NCI-H2227 (cell line): Measurements from ENCODE around the gene CNGA2.
"Not testable (repeated sequence)": the region's sequence is repeated elsewhere in the genome, so short reads cannot be mapped to it uniquely, and the experiment has no call there.

Source experiments
- DNase-seq: peaks from one replicate; lab custom pipeline; 2025; ENCODE audit not compliant: unreplicated experiment; lab: John Stamatoyannopoulos, UW

CNGA2 gene

GRCh38 chrX:151734446-151734845 lies at the start of gene CNGA2:
CNGA2 (plus strand) TSS chrX:151734746; CDS start chrX:151738484, 3,738 bp downstream.
- no peak for DNase-seq

GRCh38 chrX:151687635-151688034 lies 46.9 kb upstream of the CNGA2 start:
- DNase-seq, result no peak

- no peak for DNase-seq
Measured at GRCh38 chrX:151688695-151689094, 45.9 kb upstream of the CNGA2 start.

GRCh38 chrX:151692825-151693224 lies 41.7 kb upstream of the CNGA2 start:
- DNase-seq, result no peak

GRCh38 chrX:151694121-151694520 lies 40.4 kb upstream of the CNGA2 start:
- no peak for DNase-seq

GRCh38 chrX:151694661-151695582 lies 39.6 kb upstream of the CNGA2 start, which contains the start of gene PRRG3:
PRRG3 (plus strand) TSS chrX:151695458; CDS start chrX:151698815, 3,357 bp downstream.
- DNase-seq, result peak; percentile 18

- DNase-seq, result peak; percentile 7
Measured at GRCh38 chrX:151695583-151696340, 38.8 kb upstream of the CNGA2 start.

- not testable (repeated sequence) for DNase-seq
Measured at GRCh38 chrX:151697082-151697481, 37.5 kb upstream of the CNGA2 start.

- no peak for DNase-seq
Measured at GRCh38 chrX:151697522-151697921, 37.0 kb upstream of the CNGA2 start.

- DNase-seq, result no peak
Measured at GRCh38 chrX:151698485-151698884, 36.1 kb upstream of the CNGA2 start.

- DNase-seq, result no peak
Measured at GRCh38 chrX:151699746-151700145, 34.8 kb upstream of the CNGA2 start.

GRCh38 chrX:151700581-151700980 lies 34.0 kb upstream of the CNGA2 start:
- no peak for DNase-seq

- no peak for DNase-seq
Measured at GRCh38 chrX:151701071-151701470, 33.5 kb upstream of the CNGA2 start.

- DNase-seq, result no peak
Measured at GRCh38 chrX:151701531-151701930, 33.0 kb upstream of the CNGA2 start.

GRCh38 chrX:151702026-151702714 lies 32.4 kb upstream of the CNGA2 start:
- DNase-seq, result no peak

GRCh38 chrX:151702741-151703340 lies 31.7 kb upstream of the CNGA2 start:
- no peak for DNase-seq

- DNase-seq, result no peak
Measured at GRCh38 chrX:151703487-151703886, 31.1 kb upstream of the CNGA2 start.

GRCh38 chrX:151704041-151704663 lies 30.4 kb upstream of the CNGA2 start:
- DNase-seq, result no peak

GRCh38 chrX:151708821-151709220 lies 25.7 kb upstream of the CNGA2 start:
- no peak for DNase-seq

- no peak for DNase-seq
Measured at GRCh38 chrX:151710457-151710856, 24.1 kb upstream of the CNGA2 start.
